Activated gamma-delta T cell treated with Interleukin-2 at 50 U/mL for 16 hours (primary cell): ENCODE results near the gene PCTP.

ENCODE experiments used
- DNase-seq: peaks from one replicate; pipeline ENCODE4 v3.0.0-alpha.2; 2020

Gene PCTP

DNA sequence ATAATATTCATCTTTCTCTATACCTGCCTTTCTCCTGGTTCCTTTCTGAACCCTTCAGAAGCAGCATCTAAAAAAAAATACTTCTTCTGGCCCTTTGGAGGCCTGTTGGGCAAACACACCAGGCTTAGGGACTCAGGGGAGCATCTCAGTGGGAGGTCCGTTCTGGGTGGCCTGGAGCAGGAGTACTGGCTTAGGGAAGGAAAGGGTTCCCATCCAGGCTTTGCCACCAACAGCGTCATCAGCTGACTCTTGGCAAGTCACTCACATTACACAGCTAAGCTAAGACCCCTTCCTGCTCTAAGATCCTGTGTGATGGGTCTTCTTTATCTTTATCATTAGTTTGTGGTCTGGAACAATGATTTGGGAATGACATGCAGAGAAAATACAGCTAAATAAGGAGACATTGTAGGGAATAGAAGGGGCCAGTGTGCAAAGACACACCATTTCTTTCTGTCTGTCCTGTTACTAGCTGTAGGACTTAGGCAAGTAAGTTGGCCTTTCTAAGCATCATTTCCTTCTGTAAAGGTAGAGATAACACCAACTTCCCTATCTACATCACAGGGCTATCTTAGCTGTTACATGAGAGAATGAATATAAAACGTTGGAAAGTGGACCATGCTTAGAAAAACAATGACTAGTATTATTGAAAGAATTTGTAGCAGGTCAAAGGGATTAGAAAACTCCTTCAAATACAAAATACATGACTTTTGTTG lies 9.9 kb downstream of the PCTP start:
- no peak for DNase-seq

- DNase-seq, result no peak
Observed at GRCh38 chr17:55762086-55762858, 11.4 kb downstream of the PCTP start.

DNA sequence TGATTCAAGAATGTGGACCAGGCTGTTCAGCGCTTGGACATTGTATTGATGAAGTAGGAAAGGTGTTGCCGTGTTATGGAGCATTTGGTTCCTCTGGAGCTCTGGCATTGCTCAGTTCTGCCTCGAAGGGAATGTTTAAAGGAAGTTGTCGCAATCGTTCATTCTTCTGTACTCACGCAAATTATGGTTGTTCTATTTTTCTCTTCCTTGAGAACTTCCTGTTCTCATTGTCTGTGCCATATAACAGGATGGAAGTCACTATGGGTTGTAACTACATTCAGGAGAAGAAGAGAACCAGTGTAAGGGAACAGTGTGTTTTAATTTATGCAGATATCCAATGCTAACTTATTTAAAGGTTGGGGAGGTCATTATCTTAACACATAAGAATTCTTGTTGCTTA lies 13.0 kb downstream of the PCTP start:
- DNase-seq, result no peak

DNA sequence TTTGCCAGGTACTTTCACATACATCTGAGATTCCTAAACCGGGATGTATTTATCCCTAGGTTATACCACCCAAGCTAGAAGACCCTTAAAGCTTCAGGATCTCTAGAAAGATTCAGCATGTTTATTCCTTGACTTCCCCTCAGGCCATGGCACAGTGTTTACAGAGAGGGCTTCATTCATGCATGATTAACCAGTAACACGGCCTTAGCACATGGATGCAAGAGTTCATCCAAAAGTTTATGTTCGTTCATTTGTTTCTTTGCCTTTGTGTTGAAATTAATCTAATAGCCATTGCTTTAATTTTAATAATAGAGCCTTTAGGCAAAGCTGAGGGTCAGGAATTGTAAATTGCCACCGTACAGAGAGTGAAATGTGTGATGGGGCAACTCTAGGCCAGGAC lies 13.8 kb downstream of the PCTP start:
- DNase-seq, result no peak

DNA sequence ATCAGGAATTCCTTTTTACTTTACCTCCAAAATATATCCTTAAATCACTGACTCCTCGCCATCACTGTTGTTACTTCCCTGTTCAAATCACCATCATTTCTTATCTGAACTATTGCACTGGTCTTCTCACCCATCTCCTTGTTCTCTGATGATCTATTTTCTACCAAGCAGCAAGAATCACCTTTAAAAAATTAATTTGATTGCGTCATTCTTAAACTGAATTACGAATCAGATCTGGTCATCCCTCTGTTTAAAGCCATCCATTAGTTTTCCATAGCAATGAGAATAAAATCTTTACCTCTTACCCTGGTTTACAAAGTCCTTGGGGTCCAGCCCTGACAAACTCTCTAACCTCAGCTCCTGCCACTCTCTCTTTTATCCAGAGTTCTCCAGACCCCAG lies 14.6 kb downstream of the PCTP start:
- no peak for DNase-seq

DNA sequence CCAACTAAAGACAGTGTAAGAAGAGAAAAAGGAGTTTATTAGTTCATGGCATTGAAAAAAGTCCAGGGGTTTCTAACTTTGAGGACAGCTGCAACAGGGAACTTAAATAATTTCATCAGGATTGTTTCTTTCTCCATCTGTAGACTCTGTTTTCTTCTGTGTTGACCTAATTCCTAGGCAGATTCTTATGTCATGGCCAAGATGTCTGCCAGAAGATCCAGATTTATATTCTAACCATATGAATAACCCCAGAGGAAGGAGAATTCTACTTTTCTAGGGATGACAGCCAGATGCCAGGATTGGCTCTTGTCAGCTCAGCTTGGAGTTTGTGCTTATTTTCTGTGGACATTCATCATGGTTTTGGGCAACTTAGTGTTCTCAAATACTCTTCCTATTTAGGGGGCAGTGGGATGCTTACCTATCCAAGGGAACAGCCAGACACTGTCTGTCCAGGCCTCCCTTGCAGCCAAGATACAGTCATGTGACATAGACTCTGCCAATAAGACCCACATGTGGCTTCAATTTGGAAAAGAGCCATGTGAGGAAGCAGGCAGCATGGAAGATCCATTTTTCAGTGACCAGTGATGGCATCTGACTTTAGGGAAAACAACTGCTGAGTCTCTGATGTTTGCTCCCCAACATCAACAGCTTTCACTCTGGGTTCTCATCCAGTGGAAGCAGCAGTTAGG lies 18.2 kb downstream of the PCTP start:
- DNase-seq, result no peak

GRCh38 chr17:55769625-55770000 lies 18.8 kb downstream of the PCTP start:
- DNase-seq, result no peak

DNA sequence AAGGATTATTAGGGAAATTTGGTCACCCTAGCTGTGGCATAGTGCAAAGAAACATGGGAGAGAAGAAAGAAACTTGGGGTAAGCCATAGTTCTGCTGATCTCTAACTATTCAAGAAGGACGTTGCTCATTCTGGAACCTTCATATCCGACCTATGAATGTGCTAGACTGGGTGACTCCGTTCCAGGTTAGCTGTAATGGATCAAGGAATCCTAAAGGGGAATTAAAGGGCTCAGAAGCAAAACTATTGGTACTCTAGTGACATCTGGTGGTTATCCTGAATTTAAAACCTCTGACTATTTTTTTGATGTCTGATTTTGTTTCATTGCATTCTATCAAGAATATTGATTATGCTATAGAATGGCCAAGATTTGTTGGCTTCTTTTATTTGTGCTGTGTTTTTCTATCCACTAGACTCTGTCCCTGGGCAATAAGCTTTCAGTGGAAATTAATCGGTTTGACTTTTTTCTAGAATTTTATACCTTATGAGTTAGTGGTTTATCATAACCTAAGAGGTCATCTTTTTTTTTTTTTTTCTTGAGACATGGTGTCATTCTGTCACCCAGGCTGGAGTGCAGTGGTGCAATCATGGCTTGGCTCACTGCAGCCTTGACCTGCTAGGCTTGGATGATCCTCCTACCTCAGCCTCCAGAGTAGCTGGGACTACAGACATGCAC lies 19.5 kb downstream of the PCTP start:
- DNase-seq, result no peak

DNA sequence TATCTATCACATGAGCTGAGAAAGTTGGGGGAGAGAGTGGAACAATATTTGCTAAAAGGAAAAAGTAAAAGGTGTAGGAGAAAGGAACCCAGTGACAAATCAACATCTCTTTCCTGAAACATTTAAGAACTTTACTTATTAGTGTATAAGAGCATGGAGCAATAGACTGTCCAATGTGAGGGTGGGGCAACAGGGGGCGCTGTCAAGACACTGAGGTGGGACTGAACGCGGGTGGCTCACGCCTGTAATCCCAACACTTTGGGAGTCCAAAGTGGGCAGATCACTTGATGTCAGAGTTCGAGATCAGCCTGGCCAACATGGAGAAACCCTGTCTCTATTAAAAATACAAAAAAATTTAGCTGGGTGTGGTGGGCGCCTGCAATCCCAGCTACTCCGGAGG lies 21.2 kb downstream of the PCTP start:
- DNase-seq, result no peak

- no peak for DNase-seq
Observed at GRCh38 chr17:55773671-55774070, 22.8 kb downstream of the PCTP start.

- no peak for DNase-seq
Observed at GRCh38 chr17:55774846-55775271, 24.0 kb downstream of the PCTP start.

- no peak for DNase-seq
Observed at GRCh38 chr17:55776271-55776670, 25.4 kb downstream of the PCTP start.

DNA sequence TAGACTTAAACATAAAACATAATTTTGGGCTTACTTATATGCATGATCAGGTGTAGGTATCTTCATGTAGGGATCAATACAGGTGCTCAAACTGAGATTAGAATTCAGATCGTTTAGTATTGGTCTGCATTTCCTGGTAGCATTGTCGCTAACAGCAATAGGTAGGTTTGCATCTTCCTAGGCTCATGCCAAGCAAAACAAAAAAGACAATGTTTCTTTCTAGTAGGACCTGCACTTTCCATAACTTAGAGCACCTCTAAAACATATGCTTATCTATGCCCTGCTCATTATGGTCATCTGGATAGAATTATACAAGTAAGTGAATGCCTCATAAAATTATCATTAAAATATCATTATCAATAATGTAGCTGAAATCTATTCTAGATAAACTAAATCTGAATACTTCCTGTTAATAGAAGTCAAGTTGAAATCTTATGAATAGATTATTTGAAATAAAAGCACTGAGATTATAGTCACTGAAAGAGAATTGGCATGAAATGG lies 26.7 kb downstream of the PCTP start:
- DNase-seq, result no peak

GRCh38 chr17:55778389-55779118 lies 27.7 kb downstream of the PCTP start:
- no peak for DNase-seq

DNA sequence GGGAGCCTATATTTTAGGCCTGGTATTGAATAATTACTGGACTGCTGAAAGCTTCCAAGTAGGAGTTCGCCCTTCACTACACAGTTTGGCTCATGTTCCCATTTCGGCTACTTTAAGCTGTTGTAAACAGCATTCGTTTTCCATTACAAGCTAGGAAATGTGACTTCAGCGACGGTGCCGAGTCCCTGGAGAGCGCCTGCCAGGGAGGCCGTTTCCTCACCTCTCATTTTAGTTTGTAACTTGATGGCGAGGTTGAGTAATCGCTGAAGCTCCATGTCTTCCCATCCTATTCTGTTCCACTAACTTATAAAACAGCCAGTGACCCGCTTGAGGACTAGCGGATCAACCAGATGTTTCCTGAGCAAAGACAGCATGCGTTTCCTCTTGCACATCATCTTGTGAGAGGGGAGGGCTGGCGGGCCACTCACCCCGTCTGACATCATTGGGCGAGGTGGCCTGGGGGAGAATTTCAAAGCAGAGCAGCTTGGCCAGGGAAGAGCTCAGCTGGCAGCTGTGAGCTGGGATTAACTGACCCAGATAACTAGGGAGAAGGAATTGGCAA lies 32.9 kb downstream of the PCTP start:
- no peak for DNase-seq

DNA sequence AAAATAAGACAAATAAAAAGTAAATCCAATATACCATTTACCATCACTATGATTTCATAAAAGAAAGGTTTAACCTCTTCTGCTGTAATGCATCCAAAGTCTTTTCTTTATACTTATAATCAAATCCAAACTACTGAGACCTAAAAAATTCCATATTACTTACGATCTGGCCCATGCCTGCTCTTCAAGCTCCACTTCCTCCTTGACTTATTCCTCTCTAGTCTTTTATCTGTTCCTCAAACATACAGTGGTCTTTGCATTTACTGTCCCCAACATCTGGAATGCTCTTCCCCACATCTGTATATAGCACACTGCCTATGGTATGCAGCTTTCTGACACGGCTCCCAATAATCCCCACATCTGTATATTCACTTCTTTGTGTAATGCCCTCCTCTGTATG lies 33.8 kb downstream of the PCTP start:
- DNase-seq, result no peak

DNA sequence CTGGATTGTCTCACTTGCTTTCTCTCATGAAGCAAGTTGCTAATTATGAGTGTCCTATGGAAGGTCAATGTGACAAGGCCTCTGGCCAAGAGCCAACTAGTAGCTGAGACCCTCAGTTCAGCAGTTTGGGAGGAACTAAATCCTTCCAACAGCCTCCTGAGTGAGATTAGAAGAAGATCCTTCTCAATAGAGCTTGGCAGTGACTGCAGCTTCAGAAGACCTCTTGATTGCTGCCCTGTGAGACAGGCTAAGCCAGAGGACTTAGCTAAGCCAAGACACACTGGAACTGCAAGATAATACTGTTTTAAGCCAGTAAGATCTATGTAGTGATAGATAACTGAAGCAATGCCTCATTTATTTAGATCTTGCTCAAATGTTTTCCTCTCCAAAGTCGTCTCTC lies 34.3 kb downstream of the PCTP start:
- no peak for DNase-seq

DNA sequence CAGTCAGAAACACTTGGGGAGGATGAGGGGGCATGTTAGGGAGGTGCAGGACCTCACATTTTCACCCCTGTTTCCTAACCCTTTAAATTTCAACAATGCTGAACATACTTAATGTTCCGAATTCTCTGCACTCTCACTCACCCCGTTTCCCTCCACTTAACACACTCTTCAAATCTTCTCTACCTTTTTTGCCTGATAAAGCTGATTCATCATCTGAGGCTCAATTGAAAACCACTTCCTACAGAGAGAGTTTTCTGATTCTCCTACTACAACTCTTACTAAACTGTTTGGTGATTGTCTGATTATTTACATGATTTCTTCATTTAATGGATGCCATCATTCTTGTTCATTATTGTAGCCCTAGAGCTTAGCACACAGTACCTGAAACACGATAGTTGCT lies 42.4 kb downstream of the PCTP start:
- no peak for DNase-seq

- no peak for DNase-seq
Observed at GRCh38 chr17:55794725-55795482, 44.1 kb downstream of the PCTP start.

DNA sequence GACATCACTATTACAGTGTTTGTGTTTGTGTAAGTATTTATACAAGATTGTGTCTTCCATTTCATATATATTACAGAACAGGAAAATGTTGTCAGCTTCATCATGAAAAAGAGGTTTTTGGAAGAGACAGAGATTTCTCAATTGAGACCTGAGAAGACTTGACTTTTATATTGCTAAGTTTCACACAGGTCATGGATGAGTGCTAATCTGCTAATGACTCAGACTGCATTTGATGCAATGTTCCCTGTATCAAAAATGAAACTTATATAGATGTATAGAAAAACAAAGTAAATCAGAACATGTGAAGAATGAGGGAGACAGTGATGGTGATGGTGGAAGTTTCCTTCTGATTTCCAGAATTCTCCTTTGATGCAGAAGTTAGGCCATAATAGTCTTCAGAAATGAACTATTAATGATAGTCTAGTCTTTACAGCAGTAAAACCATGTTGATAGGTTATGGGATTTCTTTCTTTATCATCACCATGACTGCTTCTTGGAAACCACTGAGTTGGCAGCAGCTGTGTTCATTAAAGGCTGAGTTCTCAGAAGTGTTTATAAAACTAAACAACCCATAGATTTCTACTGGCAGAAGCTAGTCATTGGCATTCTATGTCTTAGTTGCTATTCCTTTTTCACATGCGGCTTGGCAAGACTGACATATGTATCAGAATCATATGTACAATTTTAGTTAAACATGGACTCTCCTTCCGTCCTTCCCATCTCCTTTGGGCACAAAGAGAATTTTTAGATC lies 56.1 kb downstream of the PCTP start:
- DNase-seq, result no peak

- no peak for DNase-seq
Observed at GRCh38 chr17:55811536-55811935, 60.7 kb downstream of the PCTP start.
